Stimulated activated CD4-positive, alpha-beta T cell treated with anti-CD3 and anti-CD28 coated beads, TNF-alpha, amount 100 ng/mL, for 48 hours (primary cell): ENCODE measurements around the gene PLA2G3.
"Not testable (repeated sequence)": the region's sequence is repeated elsewhere in the genome, so short reads cannot be mapped to it uniquely, and the experiment has no call there.

Source experiments
- DNase-seq, 3 donors: peaks; one replicate each; pipeline ENCODE4 v3.0.0-alpha.2; 2020; ENCODE audit warnings: low read depth in 3 of 3

Gene PLA2G3, protein sequence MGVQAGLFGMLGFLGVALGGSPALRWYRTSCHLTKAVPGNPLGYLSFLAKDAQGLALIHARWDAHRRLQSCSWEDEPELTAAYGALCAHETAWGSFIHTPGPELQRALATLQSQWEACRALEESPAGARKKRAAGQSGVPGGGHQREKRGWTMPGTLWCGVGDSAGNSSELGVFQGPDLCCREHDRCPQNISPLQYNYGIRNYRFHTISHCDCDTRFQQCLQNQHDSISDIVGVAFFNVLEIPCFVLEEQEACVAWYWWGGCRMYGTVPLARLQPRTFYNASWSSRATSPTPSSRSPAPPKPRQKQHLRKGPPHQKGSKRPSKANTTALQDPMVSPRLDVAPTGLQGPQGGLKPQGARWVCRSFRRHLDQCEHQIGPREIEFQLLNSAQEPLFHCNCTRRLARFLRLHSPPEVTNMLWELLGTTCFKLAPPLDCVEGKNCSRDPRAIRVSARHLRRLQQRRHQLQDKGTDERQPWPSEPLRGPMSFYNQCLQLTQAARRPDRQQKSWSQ

DNA sequence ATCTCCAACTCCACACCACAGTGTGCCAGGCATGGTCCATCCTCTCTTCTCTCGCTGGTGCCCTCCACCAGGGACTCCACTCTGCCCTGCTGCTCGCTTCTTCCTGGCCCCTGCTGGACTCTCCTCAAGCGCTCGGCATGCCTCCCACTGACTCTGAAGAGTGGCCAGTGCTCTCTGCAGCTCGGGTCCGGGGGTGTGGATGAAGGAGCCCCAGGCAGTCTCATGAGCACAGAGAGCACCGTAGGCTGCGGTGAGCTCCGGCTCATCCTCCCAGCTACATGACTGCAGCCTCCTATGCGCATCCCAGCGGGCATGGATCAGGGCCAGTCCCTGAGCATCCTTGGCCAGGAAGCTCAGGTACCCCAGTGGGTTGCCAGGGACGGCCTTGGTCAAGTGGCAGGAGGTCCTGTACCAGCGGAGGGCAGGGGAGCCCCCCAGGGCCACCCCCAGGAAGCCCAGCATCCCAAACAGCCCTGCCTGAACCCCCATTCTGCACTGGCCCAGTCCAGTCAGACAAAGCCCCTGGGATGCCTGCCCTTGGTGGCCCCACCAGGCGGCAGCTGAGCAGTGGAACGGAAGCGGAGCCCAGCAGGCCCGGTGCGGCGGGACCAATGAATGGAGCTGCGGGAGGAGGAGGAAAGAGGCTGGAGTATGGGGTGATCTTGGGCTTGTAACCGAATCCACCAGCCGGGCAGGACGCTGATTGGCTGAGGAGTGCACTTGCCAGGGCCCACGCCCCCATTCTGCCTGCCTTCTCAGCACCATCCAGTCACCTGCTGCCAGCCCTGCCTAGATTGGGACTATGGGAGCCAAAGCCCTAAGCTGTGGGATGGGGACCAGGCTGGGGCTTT is at the start of gene PLA2G3:
Gene PLA2G3 (minus strand): TSS at position 643 of the 851 bp plus-strand sequence. CDS start 154 bp downstream, at position 489.
- DNase-seq = no peak

DNA sequence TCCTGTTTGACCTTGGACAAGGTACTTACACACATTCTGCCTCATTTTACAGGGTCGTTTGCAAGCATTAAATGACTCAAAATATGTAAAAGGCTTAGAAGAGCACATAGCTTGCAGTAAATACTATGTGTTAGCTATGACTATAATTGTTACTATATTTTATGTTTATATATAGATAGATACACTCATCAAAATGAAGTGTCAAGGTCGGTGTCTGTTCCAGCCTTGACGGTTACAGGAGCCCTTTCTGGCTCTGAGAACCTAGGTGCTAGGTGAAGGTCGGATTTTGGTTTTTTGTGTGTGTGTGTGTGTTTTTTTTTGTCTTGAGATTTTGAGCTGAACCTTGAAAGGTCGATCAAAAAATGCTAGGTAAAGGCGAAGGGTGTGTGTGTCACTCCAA is 47.3 kb upstream of the PLA2G3 start:
- no peak for DNase-seq

DNA sequence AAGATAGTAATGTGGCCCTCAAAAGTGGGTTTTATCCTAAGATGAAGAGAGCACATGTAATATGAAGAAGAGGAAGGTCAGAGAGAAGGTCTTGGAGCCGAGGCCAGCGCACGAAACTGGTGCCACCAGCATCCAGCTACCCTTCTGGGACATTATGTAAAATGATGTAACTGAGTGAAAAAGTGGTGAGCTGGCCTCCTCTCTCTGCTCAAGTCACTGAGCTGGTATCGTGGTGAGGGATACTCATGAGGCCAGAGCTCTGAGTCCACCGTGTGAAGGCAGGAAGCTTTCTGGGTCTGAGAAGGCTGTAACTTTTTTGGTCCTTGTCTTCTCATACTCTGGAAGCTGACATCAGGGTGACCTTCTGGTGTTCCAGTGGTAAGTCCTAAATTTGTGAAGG is 44.7 kb upstream of the PLA2G3 start:
- no peak for DNase-seq

DNA sequence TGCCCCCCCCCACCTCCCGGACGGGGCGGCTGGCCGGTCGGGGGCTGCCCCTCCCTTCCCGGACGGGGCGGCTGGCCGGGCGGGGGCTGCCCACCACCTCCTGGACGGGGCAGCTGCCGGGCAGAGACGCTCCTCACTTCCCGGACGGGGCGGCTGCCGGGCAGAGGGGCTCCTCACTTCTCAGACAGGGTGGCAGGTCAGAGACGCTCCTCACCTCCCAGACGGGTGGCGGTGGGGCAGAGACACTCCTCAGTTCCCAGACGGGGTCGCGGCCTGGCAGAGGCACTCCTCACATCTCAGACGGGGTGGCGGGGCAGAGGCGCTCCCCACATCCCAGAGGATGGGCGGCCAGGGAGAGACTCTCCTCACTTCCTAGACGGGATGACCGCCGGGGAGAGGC is 43.7 kb upstream of the PLA2G3 start:
- no peak for DNase-seq

DNA sequence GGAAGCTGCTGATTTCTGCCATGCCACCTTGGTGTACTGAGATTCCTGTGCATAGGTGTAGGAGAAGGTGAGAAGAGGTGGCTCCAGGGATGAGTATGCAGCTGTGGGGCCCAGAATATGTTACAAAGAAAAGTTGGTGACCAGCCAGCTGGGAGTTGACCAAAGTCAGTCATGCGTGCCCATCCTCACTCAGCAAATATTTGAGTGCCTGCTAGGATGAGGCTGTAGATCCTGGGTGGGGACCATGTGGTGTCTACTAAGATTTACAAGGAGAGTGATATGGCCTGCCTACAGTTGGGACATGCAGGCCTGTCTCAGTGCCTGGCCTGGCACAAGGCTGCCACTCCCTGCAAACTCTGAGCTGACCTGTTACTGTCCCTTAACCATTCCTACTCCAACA is 39.0 kb upstream of the PLA2G3 start:
- no peak for DNase-seq

DNA sequence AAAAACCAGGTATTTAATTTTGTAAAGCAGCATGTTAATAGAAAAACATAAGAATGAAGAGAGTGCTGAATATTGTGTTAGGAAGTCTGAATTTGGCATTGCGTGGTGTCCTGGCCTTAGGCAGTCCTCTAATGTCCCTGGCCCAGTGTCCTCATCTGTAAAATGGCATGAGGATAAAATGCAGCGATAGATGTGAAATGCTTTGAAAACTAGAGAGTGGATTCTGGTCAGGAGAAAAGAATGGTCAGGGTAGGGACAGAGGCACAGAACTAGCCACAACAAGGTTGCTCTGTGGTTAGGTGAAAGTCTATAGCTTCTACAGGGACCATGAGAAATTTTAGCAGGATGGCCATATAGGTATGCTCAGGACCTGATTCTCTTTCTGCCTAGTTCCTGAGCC is 38.6 kb upstream of the PLA2G3 start:
- no peak for DNase-seq

DNA sequence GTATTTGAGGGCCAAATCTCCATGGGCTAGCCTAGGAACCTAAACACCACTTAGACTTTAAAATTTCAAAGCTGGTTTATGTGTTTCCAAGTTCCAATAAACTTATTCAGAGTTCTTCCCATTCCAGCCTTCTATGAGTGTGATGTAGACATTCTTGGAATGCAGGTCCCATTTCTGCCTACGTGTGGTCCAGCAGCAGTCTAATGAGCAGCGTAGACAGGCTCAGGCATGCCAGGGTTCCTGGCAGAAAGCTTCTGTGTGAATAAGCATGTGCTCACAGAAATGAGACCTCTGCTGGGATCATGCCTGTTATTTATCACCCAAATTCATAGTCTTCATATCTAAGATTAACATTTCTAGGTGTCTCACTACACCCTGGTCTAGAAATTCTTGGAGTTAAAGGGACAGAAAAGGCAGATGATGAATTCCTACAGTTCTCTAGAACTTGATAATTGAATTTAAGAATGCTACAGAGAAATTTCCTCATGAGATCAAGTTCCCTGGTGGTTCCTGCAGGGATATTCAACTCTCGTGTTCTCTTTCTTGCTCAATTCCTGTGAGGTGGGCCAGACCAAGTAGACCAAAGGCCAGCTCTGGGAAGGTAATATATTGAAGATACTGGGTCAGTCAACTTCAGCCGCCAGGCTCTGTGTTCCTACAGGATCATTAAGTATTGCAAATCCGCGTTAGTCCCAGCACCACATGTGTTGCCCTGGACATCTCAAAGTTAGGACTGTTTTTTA is 37.3 kb upstream of the PLA2G3 start:
- DNase-seq = no peak

DNA sequence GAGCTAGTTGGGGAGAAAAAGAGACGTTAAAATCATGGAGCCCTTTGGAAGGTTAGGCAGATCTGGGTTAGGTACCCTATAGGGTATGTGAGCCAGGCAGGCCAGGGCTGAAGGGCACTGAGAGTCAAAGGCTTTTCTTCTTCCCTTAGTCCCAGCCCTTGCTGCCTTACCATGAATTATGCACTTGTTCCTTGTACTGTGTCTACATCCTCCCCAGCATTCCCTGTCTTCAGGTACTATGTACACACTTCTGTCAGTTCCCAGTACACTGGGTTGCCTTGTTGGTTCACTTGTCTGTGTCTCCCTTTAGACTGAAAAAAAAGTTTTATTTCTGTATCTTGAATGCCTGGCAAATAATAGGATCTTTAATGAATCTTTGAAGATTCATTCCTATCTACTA is 36.6 kb upstream of the PLA2G3 start:
- DNase-seq = no peak

DNA sequence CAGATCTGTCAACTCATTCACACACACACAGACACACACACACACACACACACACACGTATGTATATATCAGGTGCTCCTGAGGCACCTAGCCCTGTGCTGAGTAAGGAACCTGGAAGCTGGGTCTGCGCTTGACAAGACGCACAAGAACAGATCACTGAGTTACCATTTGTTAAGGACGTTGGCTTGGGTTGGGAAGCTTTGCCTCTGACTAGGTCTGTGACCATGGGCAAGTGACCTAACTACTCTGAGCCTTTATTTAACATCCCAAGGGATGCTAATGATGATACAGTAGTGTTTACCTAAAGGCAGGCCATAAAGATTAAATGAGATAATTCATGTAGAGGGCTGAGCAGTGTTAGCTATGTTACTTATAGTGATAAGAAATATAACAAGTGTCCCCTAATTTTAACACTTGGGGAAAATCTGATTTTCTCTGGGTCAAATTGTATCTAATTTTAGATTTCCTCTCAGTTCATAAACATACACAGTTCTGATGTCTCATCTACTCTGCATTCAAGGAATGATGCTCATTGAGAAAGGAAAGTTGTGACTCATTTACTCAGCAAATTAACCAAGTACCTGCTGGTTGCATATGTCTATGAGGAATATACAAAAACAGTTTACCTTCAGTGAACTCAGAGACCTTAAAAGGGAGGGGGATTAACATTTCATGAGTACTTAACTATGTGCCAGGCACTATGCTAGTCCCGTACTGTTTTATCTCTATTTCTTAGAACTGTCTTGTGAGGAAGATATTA is 33.3 kb upstream of the PLA2G3 start:
- DNase-seq = no peak

DNA sequence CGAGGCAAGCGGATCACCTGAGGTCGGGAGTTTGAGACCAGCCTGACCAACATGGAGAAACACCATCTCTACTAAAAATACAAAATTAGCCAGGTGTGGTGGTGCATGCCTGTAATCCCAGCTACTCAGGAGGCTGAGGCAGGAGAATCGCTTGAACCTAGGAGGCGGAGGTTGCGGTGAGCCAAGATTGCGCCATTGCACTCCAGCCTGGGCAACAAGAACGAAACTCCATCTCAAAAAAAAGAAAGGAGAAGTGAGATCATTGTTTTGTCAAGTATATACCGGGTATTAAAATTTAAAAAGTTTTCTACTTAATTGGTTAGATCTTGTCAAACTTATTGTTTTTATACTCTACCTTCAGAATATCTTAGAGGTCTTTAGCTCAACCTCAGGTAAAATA is 31.4 kb upstream of the PLA2G3 start:
- DNase-seq = not testable (repeated sequence)

DNA sequence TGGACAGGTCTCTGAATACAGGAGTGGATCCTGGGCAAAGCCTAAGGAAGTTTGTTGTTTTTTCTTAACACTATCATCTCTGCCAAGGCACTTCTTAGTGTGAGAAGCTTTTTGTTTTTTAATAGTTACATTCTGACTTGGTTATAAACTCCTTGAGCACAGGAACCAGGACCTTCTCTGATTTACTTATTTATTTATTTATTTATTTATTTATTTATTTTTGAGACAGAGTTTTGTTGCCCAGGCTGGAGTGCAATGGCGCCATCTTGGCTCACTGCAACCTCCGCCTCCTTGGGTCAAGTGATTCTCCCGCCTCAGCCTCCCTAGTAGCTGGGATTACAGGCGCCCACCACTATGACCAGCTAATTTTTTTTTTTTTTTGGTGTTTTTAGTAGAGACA is 30.7 kb upstream of the PLA2G3 start:
- no peak for DNase-seq

DNA sequence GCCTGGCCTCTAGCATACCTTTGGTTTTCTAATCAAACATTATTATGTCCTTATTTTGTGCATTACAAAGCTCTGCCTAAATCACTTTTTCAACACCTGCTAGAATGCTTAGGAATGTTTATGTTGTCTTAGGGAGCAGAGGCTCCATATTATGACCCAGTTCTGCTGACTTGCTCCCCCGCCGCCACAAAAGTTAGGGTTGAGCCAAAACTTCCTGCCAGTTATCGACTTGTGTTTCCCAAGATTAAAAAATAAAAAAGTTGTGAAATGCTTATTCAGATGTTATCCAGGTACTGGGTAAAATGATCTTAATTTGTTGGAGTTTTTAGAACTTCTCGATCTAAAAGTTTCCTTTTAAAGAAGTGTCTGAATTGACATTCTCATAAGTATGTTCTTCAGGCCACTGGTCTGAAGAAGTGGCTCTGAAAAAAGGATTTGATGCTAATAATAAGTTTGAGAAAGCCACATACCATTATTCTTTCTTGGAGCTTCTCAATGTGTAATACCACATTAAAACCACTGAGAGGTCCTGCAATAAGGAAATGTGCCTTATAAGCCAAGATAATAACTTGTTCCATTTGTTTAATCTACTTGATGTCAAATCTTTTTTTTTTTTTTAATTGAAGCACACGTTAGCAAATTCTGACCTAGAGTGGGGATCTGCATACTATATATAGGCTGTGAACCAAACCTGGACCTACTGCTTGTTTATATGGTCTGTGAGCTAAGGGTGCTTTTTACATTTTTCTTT is 21.9 kb upstream of the PLA2G3 start:
- no peak for DNase-seq

DNA sequence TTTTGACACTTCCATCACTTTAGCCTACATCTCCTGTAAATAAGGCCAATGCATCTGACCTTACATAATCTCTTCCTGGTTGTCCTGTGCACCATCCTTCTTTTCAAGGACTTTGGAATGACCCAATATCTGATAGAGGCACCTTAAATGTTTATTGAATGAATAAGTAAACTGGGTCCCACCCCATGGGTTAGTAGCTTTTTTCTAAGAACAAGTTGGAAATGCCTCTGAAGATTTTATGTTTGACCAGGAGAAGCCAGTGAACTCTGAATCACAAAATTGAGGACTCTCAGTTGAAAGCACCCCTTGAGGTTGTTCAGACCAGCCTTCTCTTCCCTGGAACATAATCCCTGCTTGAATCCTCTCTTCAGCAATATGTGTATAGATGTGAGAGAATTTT is 21.1 kb upstream of the PLA2G3 start:
- DNase-seq = no peak

DNA sequence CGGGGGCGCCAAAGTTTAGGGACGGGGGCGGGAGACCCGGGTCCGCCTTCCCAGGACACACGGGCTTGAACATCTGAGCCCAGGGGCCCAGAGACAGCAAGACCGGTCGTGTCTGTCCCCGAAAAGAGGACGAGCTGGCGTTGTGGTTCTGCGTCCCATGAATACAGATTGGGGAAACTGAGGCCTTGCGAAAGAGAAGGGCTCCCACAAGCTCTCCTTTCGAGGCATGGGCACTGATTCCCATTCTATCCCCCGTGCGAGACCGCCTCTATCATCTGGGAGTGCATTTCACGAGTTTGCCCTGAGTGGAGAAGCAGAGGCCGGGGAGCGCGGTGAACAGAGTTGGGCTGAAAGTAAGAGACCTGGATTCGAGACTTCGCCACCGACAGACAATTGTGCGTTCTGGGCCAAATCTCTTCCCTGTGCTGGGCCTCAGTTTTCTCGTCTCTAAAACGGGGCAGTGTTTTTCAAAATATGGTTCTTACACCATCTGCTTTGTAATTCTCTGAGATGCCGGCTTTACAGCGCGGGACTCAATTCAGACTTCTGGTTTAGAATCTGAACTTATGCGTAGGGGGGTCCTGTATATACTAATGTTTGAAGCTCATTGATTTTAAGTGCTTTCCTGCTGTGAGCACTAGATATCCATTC is 20.1 kb upstream of the PLA2G3 start:
- no peak for DNase-seq

DNA sequence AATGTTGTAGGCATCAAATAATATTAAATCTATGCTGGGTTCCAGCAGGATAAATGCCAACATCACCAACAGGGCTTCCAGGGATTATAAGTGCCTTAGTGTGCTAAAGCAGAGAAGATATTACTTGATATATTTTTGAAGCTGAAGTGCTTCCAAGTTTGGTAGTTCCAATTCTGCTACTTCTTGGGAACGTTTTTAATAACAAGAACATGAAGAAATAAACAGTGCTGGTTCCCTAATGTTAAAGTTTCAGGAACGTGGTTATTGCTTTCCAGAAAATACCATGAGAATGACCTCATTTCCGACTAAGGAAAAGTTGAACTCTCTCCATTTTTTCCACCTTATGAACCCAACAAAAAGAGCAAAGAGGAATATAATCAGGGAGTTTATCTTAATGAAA is 15.1 kb upstream of the PLA2G3 start:
- no peak for DNase-seq

DNA sequence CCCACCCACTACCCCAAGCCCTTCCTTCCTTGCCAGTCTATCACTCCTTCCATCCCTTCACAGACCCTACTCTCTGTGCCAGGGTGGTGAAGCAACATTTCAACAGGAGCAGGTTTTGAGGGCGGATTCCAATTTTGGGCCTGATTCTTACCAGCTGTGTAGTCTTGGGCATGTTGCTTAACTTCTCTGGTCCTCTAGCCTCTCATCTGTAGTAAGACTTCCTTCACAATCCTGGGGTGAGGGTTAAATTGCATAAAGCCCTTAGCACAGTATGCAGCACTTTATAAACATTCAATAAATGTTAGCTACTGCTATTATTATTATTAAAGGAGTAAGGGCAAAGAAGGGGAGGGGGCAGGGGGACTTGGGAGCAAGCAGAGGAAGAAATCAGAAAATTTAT is 14.7 kb upstream of the PLA2G3 start:
- no peak for DNase-seq

DNA sequence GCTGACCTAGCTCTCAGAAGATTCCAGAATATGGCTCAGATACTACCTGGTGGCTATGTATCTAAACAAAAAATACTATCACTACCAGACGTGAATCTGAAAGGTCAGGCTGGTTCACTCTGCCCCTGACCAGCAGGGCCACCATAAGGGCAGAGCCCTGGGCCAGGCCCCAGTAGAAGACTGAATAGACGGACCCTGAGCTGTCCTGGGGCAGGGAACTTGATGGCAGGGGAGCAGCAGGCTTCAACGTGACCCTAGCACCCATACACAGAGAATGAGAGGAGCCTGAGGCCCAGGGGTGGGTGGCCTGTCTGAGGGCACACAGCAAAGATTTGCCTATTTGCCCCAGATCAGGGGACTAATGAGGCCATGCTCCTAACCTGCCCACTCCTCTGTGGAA is 13.0 kb upstream of the PLA2G3 start:
- no peak for DNase-seq

DNA sequence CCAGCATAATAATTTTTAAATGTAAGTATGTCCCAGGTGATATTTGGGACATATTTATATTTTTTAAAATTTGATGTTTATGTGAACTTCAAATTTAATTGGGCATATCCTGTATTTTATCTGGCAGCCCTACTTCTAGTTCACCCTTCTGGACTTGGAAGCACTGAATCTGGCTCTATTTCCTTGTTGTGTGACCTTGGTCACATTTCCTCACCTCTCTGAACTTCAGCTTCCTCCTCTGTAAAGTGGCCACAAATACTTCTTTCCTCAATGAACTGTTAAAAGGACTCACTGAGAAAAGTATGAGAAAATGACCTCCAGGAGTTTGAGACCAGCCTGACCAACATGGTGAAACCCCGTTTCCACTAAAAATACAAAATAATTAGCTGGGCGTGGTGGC is 11.6 kb upstream of the PLA2G3 start:
- no peak for DNase-seq

DNA sequence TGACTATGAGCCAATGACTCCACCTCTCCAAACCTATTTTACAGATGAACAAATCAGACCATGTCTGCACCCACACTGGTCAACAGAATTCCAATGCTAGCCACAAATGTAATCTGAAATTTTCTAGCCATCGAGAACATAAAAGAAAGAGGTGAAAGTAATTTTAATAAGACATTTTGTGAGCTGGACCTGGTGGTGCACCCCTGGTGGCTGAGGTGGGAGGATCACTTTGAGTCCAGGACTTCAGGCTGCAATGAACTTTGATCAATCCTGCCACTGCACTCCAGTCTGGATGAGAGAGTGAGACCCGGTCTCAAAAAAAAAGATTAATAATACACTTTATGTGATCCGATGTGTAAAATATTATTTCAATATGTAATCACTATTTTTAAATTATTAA is 10.3 kb upstream of the PLA2G3 start:
- no peak for DNase-seq

DNA sequence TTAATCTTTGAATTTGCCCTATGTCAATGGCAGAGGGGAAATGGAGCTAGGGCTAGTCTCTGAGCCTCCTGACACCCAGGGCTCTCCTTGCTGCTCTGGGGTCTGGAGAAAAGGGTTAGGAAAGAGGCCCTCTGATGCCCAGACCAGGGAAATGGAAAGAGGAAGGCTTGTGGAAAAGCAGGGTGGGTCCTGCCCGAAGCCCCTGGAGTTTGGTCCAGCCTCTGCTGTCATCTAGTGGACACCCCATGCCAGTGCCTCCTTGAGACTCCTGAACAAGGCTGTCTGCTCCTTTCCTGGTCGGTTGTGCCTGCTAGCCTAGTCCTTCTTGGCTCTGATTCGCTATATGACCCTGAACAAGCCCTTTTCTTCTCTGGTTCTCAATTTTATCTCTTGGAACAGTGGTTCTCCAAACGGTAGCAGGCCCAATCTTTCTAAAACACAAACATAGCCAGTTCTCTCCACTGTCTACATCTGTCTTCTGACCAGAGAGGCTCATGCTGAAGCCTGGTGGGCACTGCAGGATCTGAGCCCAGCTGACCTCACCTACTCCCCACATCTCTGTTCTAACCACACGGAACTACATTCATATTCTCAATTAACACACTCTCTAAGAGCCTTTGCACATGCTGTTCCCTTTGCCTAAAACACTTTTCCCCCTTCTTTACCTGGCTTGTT is 8.8 kb upstream of the PLA2G3 start:
- no peak for DNase-seq
